Stomach smooth muscle (tissue), 2 donors: ENCODE measurements around the gene FOXA2.

Source experiments
- H3K27ac ChIP-seq: one replicate; pipeline ENCODE4 v1.7.0; 2013; ENCODE audit warnings: mild to moderate bottlenecking, low read length, inconsistent platforms
- H3K27me3 ChIP-seq, 2 donors: one replicate each; pipeline ENCODE4 v1.7.0; 2013; ENCODE audit warnings: low read length in 2 of 2; ENCODE audit not compliant: insufficient read depth in 2 of 2, control insufficient read depth in 1 of 2
- H3K36me3 ChIP-seq, 2 donors: one replicate each; pipeline ENCODE4 v1.7.0; 2013; ENCODE audit warnings: low read length in 2 of 2; ENCODE audit not compliant: control insufficient read depth in 2 of 2, insufficient read depth in 2 of 2
- H3K4me1 ChIP-seq: one replicate; pipeline ENCODE4 v1.7.0; 2013; ENCODE audit warnings: low read length; ENCODE audit not compliant: control insufficient read depth, insufficient read depth
- H3K4me3 ChIP-seq, 2 donors: one replicate each; pipeline ENCODE4 v1.7.0; 2013; ENCODE audit warnings: low read length in 2 of 2
- H3K9ac ChIP-seq, 2 donors: one replicate each; pipeline ENCODE4 v1.7.0; 2013; ENCODE audit warnings: low read length in 2 of 2, mild to moderate bottlenecking in 1 of 2
- H3K9me3 ChIP-seq, 2 donors: one replicate each; pipeline ENCODE4 v1.7.0; 2013; ENCODE audit warnings: low read length in 2 of 2; ENCODE audit not compliant: control insufficient read depth in 2 of 2
- donor health status: healthy.
- donor health status: Pancreatic carcinoma.

The FOXA2 gene

GRCh38 chr20:22567944-22568871 lies 16.2 kb downstream of the FOXA2 start:
- Histone ChIP-seq H3K9me3 (peaks cover 0 to 4% of the 10 kb centered on the region in 2 donors), H3K27me3 (peaks cover 58 to 72% of the 10 kb centered on the region in 2 donors), H3K4me3 (no peak overlapping the region), H3K27ac (no peak overlapping the region), H3K4me1 (peaks cover 8% of the 10 kb centered on the region), H3K36me3 (no peaks in the 10 kb centered on the region), H3K9ac (no peak overlapping the region)

GRCh38 chr20:22566876-22567658 lies 17.3 kb downstream of the FOXA2 start:
- H3K9me3 ChIP-seq: peaks cover 0 to 4% of the 10 kb centered on the region in 2 donors
- peaks cover 8% of the 10 kb centered on the region for H3K4me1 ChIP-seq
- no peak overlapping the region for H3K4me3 ChIP-seq
- no peak overlapping the region for H3K9ac ChIP-seq
- H3K27me3 ChIP-seq: peaks cover 57 to 69% of the 10 kb centered on the region in 2 donors
- H3K27ac ChIP-seq: no peak overlapping the region
- no peaks in the 10 kb centered on the region for H3K36me3 ChIP-seq

- Histone ChIP-seq H3K9ac (no peak overlapping the region), H3K27me3 (peaks cover 59 to 60% of the 10 kb centered on the region in 2 donors), H3K9me3 (peaks cover 0 to 4% of the 10 kb centered on the region in 2 donors), H3K27ac (no peak overlapping the region), H3K4me3 (no peak overlapping the region), H3K36me3 (no peaks in the 10 kb centered on the region), H3K4me1 (peaks cover 4% of the 10 kb centered on the region)
These were observed 21.1 kb downstream of the FOXA2 start for GRCh38 chr20:22563062-22563965.

- peaks cover 52 to 57% of the 10 kb centered on the region in 2 donors for H3K27me3 ChIP-seq
- H3K36me3 ChIP-seq: no peaks in the 10 kb centered on the region
- no peaks in the 10 kb centered on the region for H3K4me1 ChIP-seq
- H3K9me3 ChIP-seq: peaks cover 0 to 4% of the 10 kb centered on the region in 2 donors
- no peak overlapping the region for H3K4me3 ChIP-seq
- no peak overlapping the region for H3K27ac ChIP-seq
- H3K9ac ChIP-seq: no peak overlapping the region
These were observed 21.8 kb downstream of the FOXA2 start for GRCh38 chr20:22562620-22563019.

- H3K4me3 ChIP-seq: no peak overlapping the region
- H3K4me1 ChIP-seq: no peaks in the 10 kb centered on the region
- no peak overlapping the region for H3K9ac ChIP-seq
- H3K27me3 ChIP-seq: peaks cover 47 to 52% of the 10 kb centered on the region in 2 donors
- H3K27ac ChIP-seq: no peak overlapping the region
- H3K36me3 ChIP-seq: no peaks in the 10 kb centered on the region
- peaks cover 0 to 2% of the 10 kb centered on the region in 2 donors for H3K9me3 ChIP-seq
These were observed 22.3 kb downstream of the FOXA2 start for GRCh38 chr20:22561965-22562577.

- Histone ChIP-seq H3K27ac (no peak overlapping the region), H3K9me3 (no peaks in the 10 kb centered on the region), H3K4me3 (no peak overlapping the region), H3K27me3 (peaks cover 39 to 48% of the 10 kb centered on the region in 2 donors), H3K4me1 (no peaks in the 10 kb centered on the region), H3K36me3 (no peaks in the 10 kb centered on the region), H3K9ac (no peak overlapping the region)
These were observed 23.6 kb downstream of the FOXA2 start for GRCh38 chr20:22560817-22561216.

GRCh38 chr20:22559711-22560318 lies 24.6 kb downstream of the FOXA2 start:
- Histone ChIP-seq H3K9ac (no peak overlapping the region), H3K4me3 (no peak overlapping the region), H3K27me3 (peaks cover 39 to 48% of the 10 kb centered on the region in 2 donors), H3K36me3 (no peaks in the 10 kb centered on the region), H3K27ac (no peak overlapping the region), H3K4me1 (no peaks in the 10 kb centered on the region), H3K9me3 (no peaks in the 10 kb centered on the region)

GRCh38 chr20:22557403-22558276 lies 26.7 kb downstream of the FOXA2 start:
- no peak overlapping the region for H3K4me3 ChIP-seq
- H3K27me3 ChIP-seq: peaks cover 26 to 38% of the 10 kb centered on the region in 2 donors
- H3K36me3 ChIP-seq: no peaks in the 10 kb centered on the region
- no peaks in the 10 kb centered on the region for H3K4me1 ChIP-seq
- H3K9ac ChIP-seq: no peak overlapping the region
- no peak overlapping the region for H3K27ac ChIP-seq
- H3K9me3 ChIP-seq: no peaks in the 10 kb centered on the region

GRCh38 chr20:22556565-22557056 lies 27.8 kb downstream of the FOXA2 start:
- Histone ChIP-seq H3K9ac (no peak overlapping the region), H3K4me1 (no peaks in the 10 kb centered on the region), H3K9me3 (no peaks in the 10 kb centered on the region), H3K27ac (no peak overlapping the region), H3K36me3 (no peaks in the 10 kb centered on the region), H3K27me3 (peaks cover 23 to 29% of the 10 kb centered on the region in 2 donors), H3K4me3 (no peak overlapping the region)
